ENCODE data around the gene C17orf58.

DNA sequence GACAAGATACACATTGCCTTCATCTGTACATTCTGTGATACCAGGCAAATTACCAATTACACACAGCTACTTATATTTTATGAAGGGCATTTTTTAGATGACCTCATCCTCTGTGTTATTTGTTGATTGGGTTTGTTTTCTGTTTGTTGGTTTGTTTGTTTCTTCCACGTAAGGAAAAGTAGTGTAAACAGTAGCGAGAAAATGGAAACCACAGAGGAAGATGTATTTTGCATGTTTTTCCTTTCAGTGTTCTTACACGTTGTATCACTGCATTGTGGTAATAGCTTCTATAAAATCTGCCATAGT is 12.9 kb downstream of the C17orf58 start:
- no peak for TF ChIP-seq POLR2A (IDR thresholded peaks at IDR 0.05)
- TF ChIP-seq, protein P1, sequence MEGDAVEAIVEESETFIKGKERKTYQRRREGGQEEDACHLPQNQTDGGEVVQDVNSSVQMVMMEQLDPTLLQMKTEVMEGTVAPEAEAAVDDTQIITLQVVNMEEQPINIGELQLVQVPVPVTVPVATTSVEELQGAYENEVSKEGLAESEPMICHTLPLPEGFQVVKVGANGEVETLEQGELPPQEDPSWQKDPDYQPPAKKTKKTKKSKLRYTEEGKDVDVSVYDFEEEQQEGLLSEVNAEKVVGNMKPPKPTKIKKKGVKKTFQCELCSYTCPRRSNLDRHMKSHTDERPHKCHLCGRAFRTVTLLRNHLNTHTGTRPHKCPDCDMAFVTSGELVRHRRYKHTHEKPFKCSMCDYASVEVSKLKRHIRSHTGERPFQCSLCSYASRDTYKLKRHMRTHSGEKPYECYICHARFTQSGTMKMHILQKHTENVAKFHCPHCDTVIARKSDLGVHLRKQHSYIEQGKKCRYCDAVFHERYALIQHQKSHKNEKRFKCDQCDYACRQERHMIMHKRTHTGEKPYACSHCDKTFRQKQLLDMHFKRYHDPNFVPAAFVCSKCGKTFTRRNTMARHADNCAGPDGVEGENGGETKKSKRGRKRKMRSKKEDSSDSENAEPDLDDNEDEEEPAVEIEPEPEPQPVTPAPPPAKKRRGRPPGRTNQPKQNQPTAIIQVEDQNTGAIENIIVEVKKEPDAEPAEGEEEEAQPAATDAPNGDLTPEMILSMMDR (IDR thresholded peaks at IDR 0.05): no peak
